Liver (tissue), 9 donors: Measurements from ENCODE around the gene YAF2. TPM values are rescaled to one million over a fixed set of nuclear protein-coding genes. Genes with fewer than 3 reads are reported as not detected.
A peak's percentile ranks its signal among the peaks of the same experiment; 100 is the strongest.

ENCODE experiments used
- DNase-seq: peaks from one replicate; pipeline ENCODE4 v3.0.0-alpha.2; 2017; ENCODE audit warnings: low spot score
- H3K27ac ChIP-seq, 2 donors: one replicate each; pipeline ENCODE4 v1.7.0; 2013; ENCODE audit warnings: inconsistent platforms in 2 of 2, low read length in 2 of 2, control low read depth in 1 of 2, low read depth in 1 of 2, mild to moderate bottlenecking in 1 of 2
- H3K27me3 ChIP-seq, 4 donors: one replicate each; pipeline versions ENCODE4 v1.6.1 to v1.7.0; 2013; ENCODE audit warnings: low read length in 3 of 4, inconsistent platforms in 1 of 4, mild to moderate bottlenecking in 1 of 4, moderate library complexity in 1 of 4; ENCODE audit not compliant: control insufficient read depth in 4 of 4, insufficient read depth in 4 of 4
- H3K36me3 ChIP-seq, 4 donors: one replicate each; pipeline versions ENCODE4 v1.6.1 to v1.7.0; 2013; ENCODE audit warnings: low read length in 3 of 4, mild to moderate bottlenecking in 3 of 4, low read depth in 1 of 4, moderate library complexity in 1 of 4; ENCODE audit not compliant: control insufficient read depth in 4 of 4, insufficient read depth in 3 of 4
- H3K4me1 ChIP-seq, 4 donors: one replicate each; pipeline versions ENCODE4 v1.6.1 to v1.7.0; 2013; ENCODE audit warnings: low read length in 3 of 4, mild to moderate bottlenecking in 3 of 4, moderate library complexity in 1 of 4; ENCODE audit not compliant: control insufficient read depth in 4 of 4, insufficient read depth in 4 of 4
- H3K4me3 ChIP-seq, 3 donors: one replicate each; pipeline versions ENCODE4 v1.6.1 to v1.7.0; 2013; ENCODE audit warnings: low read length in 3 of 3, control low read depth in 1 of 3, low read depth in 1 of 3, mild to moderate bottlenecking in 1 of 3
- H3K9ac ChIP-seq, 2 donors: one replicate each; pipeline ENCODE4 v1.7.0; 2013; ENCODE audit warnings: low read length in 2 of 2, mild to moderate bottlenecking in 2 of 2, moderate library complexity in 2 of 2, control low read depth in 1 of 2, low read depth in 1 of 2
- H3K9me3 ChIP-seq, 4 donors: one replicate each; pipeline versions ENCODE4 v1.6.1 to v1.7.0; 2013; ENCODE audit warnings: low read length in 3 of 4; ENCODE audit not compliant: control insufficient read depth in 4 of 4
- ATF3 ChIP-seq: IDR thresholded peaks from 2 replicates; pipeline ENCODE4 v1.6.1; 2016; ENCODE audit warnings: antibody characterized with exemption
- EGR1 ChIP-seq, 2 donors: IDR thresholded peaks; 2 replicates each; pipeline ENCODE4 v1.6.1; 2016 to 2018; ENCODE audit warnings: antibody characterized with exemption in 2 of 2, low read depth in 2 of 2
- FOXA2 ChIP-seq: IDR thresholded peaks from 2 replicates; pipeline ENCODE4 v1.6.1; 2016; ENCODE audit warnings: antibody characterized with exemption
- GABPA ChIP-seq, 2 donors: IDR thresholded peaks in 1 of 2; conservative IDR thresholded peaks in 1 of 2; 2 replicates each; pipeline ENCODE4 v1.6.1; 2016; ENCODE audit warnings: antibody characterized with exemption in 2 of 2, mild to moderate bottlenecking in 1 of 2, moderate library complexity in 1 of 2
- HNF4G ChIP-seq: IDR thresholded peaks from 2 replicates; pipeline ENCODE4 v1.6.1; 2016; ENCODE audit warnings: antibody characterized with exemption
- JUND ChIP-seq, 2 donors: IDR thresholded peaks; 2 replicates each; pipeline ENCODE4 v1.6.1; 2016; ENCODE audit warnings: antibody characterized with exemption in 2 of 2
- NR2F2 ChIP-seq: IDR thresholded peaks from 2 replicates; pipeline ENCODE4 v1.6.1; 2016; ENCODE audit warnings: antibody characterized with exemption
- RAD21 ChIP-seq, 2 donors: IDR thresholded peaks; 2 replicates each; pipeline ENCODE4 v1.6.1; 2016; ENCODE audit warnings: antibody characterized with exemption in 2 of 2, mild to moderate bottlenecking in 2 of 2
- REST ChIP-seq: IDR thresholded peaks from 2 replicates; pipeline ENCODE4 v1.6.1; 2016; ENCODE audit warnings: antibody characterized with exemption, mild to moderate bottlenecking
- RXRA ChIP-seq, 2 donors: IDR thresholded peaks; 2 replicates each; pipeline ENCODE4 v1.6.1; 2017 to 2018; ENCODE audit warnings: antibody characterized with exemption in 2 of 2, mild to moderate bottlenecking in 1 of 2
- SP1 ChIP-seq: IDR thresholded peaks from 2 replicates; pipeline ENCODE4 v1.6.1; 2018; ENCODE audit warnings: antibody characterized with exemption, mild to moderate bottlenecking
- TAF1 ChIP-seq: conservative IDR thresholded peaks from 2 replicates; pipeline ENCODE4 v1.6.1; 2016; ENCODE audit warnings: antibody characterized with exemption, mild to moderate bottlenecking
- YY1 ChIP-seq: IDR thresholded peaks from 2 replicates; pipeline ENCODE4 v1.6.1; 2016; ENCODE audit warnings: antibody characterized with exemption, mild to moderate bottlenecking
- WGBS: extraction: QIAGEN DNeasy Blood & Tissue Kit; methylation state at CpG from one replicate; pipeline ENCODE4 v1.1.7; 2013; 5-methylcytosine and 5-hydroxymethylcytosine counted together
- polyA plus RNA-seq, 2 donors: library from polyadenylated mRNA; stranded (reverse) in 1 of 2; unstranded in 1 of 2; fragments of 200-250 nt in 1 of 2; fragments of >200 nt in 1 of 2; fragmentation: Nextera tagmentation in 1 of 2; extraction: Ambion mirVana in 1 of 2; gene quantifications; one replicate each; pipeline versions ENCODE4 v1.2.1 to v1.2.3, GENCODE V29; 2013 to 2015
- total RNA-seq, 2 donors: library from RNA; depleted of rRNA; stranded (reverse); fragments of >200 nt; gene quantifications; one replicate each; pipeline ENCODE4 v1.2.3, GENCODE V29; 2014
- TF ChIP-seq, protein P1 (sequence below): IDR thresholded peaks from 2 replicates; pipeline ENCODE4 v1.6.1; 2016; ENCODE audit warnings: antibody characterized with exemption
- TF ChIP-seq, protein P2 (sequence below): IDR thresholded peaks from 2 replicates; pipeline ENCODE4 v1.6.1; 2016; ENCODE audit warnings: antibody characterized with exemption
- TF ChIP-seq, protein P3 (sequence below): fragments of 150-350 bp; IDR thresholded peaks from 2 replicates; pipeline ENCODE4 v1.5.1; 2017; ENCODE audit warnings: improper control_type of control experiment, low read depth, low read length; ENCODE audit not compliant: missing input control
- donor health status: healthy.
- donor health status: healthy.
- donor health status: healthy.
- donor health status: healthy.
- donor health status: healthy.

YAF2 gene
- total and polyA plus RNA-seq, 4 donors = 7.3 to 22.9 (median 16.2) TPM

DNA sequence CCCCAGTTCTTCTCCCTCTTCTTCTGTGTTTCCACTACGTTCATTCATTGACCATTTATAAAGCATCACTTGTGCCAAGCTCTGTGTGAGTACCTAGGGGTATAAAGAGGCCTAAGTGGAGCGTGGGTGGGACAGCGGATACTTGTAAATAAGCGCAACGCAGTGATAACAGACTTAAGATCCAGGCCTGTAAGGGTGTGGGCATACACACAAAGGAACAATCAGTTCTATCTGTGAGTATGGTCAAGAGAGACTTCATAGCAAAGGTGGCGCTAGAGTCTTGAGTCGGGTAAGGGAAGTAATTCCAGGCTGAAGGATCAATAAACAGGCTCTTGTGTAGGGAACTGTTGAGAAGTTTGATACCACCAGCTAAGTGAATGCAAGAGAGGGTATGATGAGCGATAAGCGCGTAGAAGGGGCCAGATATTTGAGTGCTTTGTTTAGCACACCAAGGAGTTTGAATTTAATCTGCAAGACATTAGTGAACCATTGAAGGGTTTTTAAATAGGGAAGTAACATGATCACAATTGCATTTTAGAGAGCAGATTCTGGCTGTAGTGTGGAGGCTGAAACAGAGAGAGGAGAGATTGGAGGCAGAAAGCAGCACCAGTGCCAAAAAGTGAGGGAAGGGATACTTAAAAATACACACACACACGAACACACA is 92.4 kb downstream of the YAF2 start:
- DNase-seq = no peak

GRCh38 chr12:42145197-42145549 is 92.9 kb downstream of the YAF2 start:
- no peak for DNase-seq
- H3K9ac ChIP-seq = peak overlapping the region in 1 of 2 donors; percentile 30
- no peaks in the 10 kb centered on the region for H3K36me3 ChIP-seq
- 17% methylated on average over 8 of the region's 8 CpGs for WGBS
- H3K9me3 ChIP-seq = no peaks in the 10 kb centered on the region
- TF ChIP-seq HNF4G (no peak), REST (no peak), RAD21 (IDR thresholded peaks at IDR 0.05) (no peak), YY1 (no peak), GABPA (IDR thresholded peaks at IDR 0.05 in 1 of 2, conservative IDR thresholded peaks at IDR 0.05 in 1 of 2) (no peak), SP1 (no peak), TAF1 (no peak), EGR1 (IDR thresholded peaks at IDR 0.05; ENCODE audit: low read depth in 2 of 2) (no peak), FOXA2 (no peak), NR2F2 (no peak), JUND (IDR thresholded peaks at IDR 0.05) (no peak), RXRA (IDR thresholded peaks at IDR 0.05) (no peak)
- TF ChIP-seq, protein P1, sequence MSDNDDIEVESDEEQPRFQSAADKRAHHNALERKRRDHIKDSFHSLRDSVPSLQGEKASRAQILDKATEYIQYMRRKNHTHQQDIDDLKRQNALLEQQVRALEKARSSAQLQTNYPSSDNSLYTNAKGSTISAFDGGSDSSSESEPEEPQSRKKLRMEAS = no peak
- TF ChIP-seq, protein P2, sequence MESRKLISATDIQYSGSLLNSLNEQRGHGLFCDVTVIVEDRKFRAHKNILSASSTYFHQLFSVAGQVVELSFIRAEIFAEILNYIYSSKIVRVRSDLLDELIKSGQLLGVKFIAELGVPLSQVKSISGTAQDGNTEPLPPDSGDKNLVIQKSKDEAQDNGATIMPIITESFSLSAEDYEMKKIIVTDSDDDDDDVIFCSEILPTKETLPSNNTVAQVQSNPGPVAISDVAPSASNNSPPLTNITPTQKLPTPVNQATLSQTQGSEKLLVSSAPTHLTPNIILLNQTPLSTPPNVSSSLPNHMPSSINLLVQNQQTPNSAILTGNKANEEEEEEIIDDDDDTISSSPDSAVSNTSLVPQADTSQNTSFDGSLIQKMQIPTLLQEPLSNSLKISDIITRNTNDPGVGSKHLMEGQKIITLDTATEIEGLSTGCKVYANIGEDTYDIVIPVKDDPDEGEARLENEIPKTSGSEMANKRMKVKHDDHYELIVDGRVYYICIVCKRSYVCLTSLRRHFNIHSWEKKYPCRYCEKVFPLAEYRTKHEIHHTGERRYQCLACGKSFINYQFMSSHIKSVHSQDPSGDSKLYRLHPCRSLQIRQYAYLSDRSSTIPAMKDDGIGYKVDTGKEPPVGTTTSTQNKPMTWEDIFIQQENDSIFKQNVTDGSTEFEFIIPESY = no peak
- TF ChIP-seq, protein P3, sequence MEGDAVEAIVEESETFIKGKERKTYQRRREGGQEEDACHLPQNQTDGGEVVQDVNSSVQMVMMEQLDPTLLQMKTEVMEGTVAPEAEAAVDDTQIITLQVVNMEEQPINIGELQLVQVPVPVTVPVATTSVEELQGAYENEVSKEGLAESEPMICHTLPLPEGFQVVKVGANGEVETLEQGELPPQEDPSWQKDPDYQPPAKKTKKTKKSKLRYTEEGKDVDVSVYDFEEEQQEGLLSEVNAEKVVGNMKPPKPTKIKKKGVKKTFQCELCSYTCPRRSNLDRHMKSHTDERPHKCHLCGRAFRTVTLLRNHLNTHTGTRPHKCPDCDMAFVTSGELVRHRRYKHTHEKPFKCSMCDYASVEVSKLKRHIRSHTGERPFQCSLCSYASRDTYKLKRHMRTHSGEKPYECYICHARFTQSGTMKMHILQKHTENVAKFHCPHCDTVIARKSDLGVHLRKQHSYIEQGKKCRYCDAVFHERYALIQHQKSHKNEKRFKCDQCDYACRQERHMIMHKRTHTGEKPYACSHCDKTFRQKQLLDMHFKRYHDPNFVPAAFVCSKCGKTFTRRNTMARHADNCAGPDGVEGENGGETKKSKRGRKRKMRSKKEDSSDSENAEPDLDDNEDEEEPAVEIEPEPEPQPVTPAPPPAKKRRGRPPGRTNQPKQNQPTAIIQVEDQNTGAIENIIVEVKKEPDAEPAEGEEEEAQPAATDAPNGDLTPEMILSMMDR = no peak
- H3K27ac ChIP-seq = peak overlapping the region; percentile 84 to 86
- H3K27me3 ChIP-seq = no peaks in the 10 kb centered on the region
- peaks cover 0 to 20% (median 15%) of the 10 kb centered on the region in 4 donors for H3K4me1 ChIP-seq
- H3K4me3 ChIP-seq = peak overlapping the region; percentile 68 to 97 (median 85)

More for the DNA sequence above, 92.4 kb downstream of the YAF2 start:
- H3K27ac ChIP-seq = no peak overlapping the region
- H3K9me3 ChIP-seq = no peaks in the 10 kb centered on the region
- TF ChIP-seq YY1 (no peak), HNF4G (no peak), NR2F2 (no peak), ATF3 (no peak), SP1 (no peak), FOXA2 (no peak), JUND (IDR thresholded peaks at IDR 0.05) (no peak)
- TF ChIP-seq, protein P3 = no peak
- no peak overlapping the region for H3K9ac ChIP-seq
- H3K4me1 ChIP-seq = peaks cover 0 to 18% (median 14%) of the 10 kb centered on the region in 4 donors
- H3K27me3 ChIP-seq = no peaks in the 10 kb centered on the region
- H3K36me3 ChIP-seq = no peaks in the 10 kb centered on the region
- 85% methylated on average over 11 of the region's 11 CpGs for WGBS
- H3K4me3 ChIP-seq = peak overlapping the region in 1 of 3 donors; percentile 97
